Adipocyte (in vitro differentiated cells): ENCODE measurements around the gene TFEC.
"Not testable (repeated sequence)": the region's sequence is repeated elsewhere in the genome, so short reads cannot be mapped to it uniquely, and the experiment has no call there.

Source experiments
- DNase-seq: peaks from one replicate; pipeline ENCODE4 v3.0.0-alpha.2; 2015; ENCODE audit warnings: low read depth
- H3K27me3 ChIP-seq: replicated peaks from 2 replicates; pipeline ENCODE4 v1.7.0; 2013; ENCODE audit warnings: mild to moderate bottlenecking, low read length, moderate library complexity; ENCODE audit not compliant: control insufficient read depth, insufficient read depth
- H3K36me3 ChIP-seq: 2 replicates; pipeline ENCODE4 v1.7.0; 2013; ENCODE audit warnings: low read length, mild to moderate bottlenecking, moderate library complexity; ENCODE audit not compliant: control insufficient read depth, insufficient read depth, severe bottlenecking
- H3K4me1 ChIP-seq: 2 replicates; pipeline ENCODE4 v1.7.0; 2013; ENCODE audit warnings: mild to moderate bottlenecking, low read length, moderate library complexity; ENCODE audit not compliant: control insufficient read depth, insufficient read depth
- H3K4me3 ChIP-seq: 2 replicates; pipeline ENCODE4 v1.7.0; 2013; ENCODE audit warnings: mild to moderate bottlenecking, low read length, moderate library complexity
- H3K9ac ChIP-seq: 2 replicates; pipeline ENCODE4 v1.7.0; 2013; ENCODE audit warnings: mild to moderate bottlenecking, low read length, moderate library complexity
- H3K9me3 ChIP-seq: 2 replicates; pipeline ENCODE4 v1.7.0; 2013; ENCODE audit warnings: mild to moderate bottlenecking, low read length, moderate library complexity; ENCODE audit not compliant: control insufficient read depth

Gene TFEC

GRCh38 chr7:115962340-115962739, 68.2 kb downstream of the TFEC start:
- Histone ChIP-seq H3K4me3 (peak overlapping the region; percentile 2), H3K36me3 (no peaks in the 10 kb centered on the region), H3K9me3 (peaks cover 4% of the 10 kb centered on the region), H3K27me3 (no peaks in the 10 kb centered on the region), H3K4me1 (peaks cover 26% of the 10 kb centered on the region), H3K9ac (no peak overlapping the region)
- DNase-seq, result peak; percentile 48

GRCh38 chr7:115953592-115954255, 76.8 kb downstream of the TFEC start:
- Histone ChIP-seq H3K4me3 (no peak overlapping the region), H3K4me1 (no peaks in the 10 kb centered on the region), H3K9ac (no peak overlapping the region), H3K9me3 (no peaks in the 10 kb centered on the region), H3K27me3 (no peaks in the 10 kb centered on the region), H3K36me3 (no peaks in the 10 kb centered on the region)
- no peak for DNase-seq

- H3K4me3 ChIP-seq, result no peak overlapping the region
- DNase-seq, result no peak
- no peaks in the 10 kb centered on the region for H3K4me1 ChIP-seq
- no peak overlapping the region for H3K9ac ChIP-seq
- H3K9me3 ChIP-seq, result no peaks in the 10 kb centered on the region
- H3K36me3 ChIP-seq, result no peaks in the 10 kb centered on the region
- no peaks in the 10 kb centered on the region for H3K27me3 ChIP-seq
Measured at GRCh38 chr7:115952832-115953231, 77.7 kb downstream of the TFEC start.

- Histone ChIP-seq H3K9me3 (no peaks in the 10 kb centered on the region), H3K4me1 (no peaks in the 10 kb centered on the region)
- no peak for DNase-seq
Measured at GRCh38 chr7:115951547-115951946, 79.0 kb downstream of the TFEC start.

GRCh38 chr7:115941703-115942268, 88.8 kb downstream of the TFEC start:
- no peak for DNase-seq
- Histone ChIP-seq H3K36me3 (no peaks in the 10 kb centered on the region), H3K9ac (no peak overlapping the region), H3K4me3 (no peak overlapping the region), H3K9me3 (no peaks in the 10 kb centered on the region), H3K4me1 (peaks cover 7% of the 10 kb centered on the region), H3K27me3 (no peaks in the 10 kb centered on the region)

More at GRCh38 chr7:115951547-115951946, 79.0 kb downstream of the TFEC start:
- Histone ChIP-seq H3K4me3 (no peak overlapping the region), H3K36me3 (no peaks in the 10 kb centered on the region), H3K27me3 (no peaks in the 10 kb centered on the region), H3K9ac (no peak overlapping the region)

GRCh38 chr7:115940460-115941060, 90.0 kb downstream of the TFEC start:
- no peaks in the 10 kb centered on the region for H3K36me3 ChIP-seq
- peaks cover 7% of the 10 kb centered on the region for H3K4me1 ChIP-seq
- no peaks in the 10 kb centered on the region for H3K9me3 ChIP-seq
- no peak overlapping the region for H3K9ac ChIP-seq
- DNase-seq, result no peak
- H3K4me3 ChIP-seq, result no peak overlapping the region
- H3K27me3 ChIP-seq, result no peaks in the 10 kb centered on the region

- Histone ChIP-seq H3K4me1 (peaks cover 7% of the 10 kb centered on the region), H3K36me3 (no peaks in the 10 kb centered on the region), H3K27me3 (no peaks in the 10 kb centered on the region), H3K4me3 (no peak overlapping the region), H3K9me3 (no peaks in the 10 kb centered on the region), H3K9ac (no peak overlapping the region)
- no peak for DNase-seq
Measured at GRCh38 chr7:115937960-115938359, 92.6 kb downstream of the TFEC start.

- no peaks in the 10 kb centered on the region for H3K36me3 ChIP-seq
Measured at GRCh38 chr7:115933471-115933870, 97.1 kb downstream of the TFEC start.

GRCh38 chr7:115932880-115933279, 97.7 kb downstream of the TFEC start:
- no peak for DNase-seq
- no peak overlapping the region for H3K4me3 ChIP-seq
- no peaks in the 10 kb centered on the region for H3K9me3 ChIP-seq
- H3K27me3 ChIP-seq, result no peaks in the 10 kb centered on the region
- H3K4me1 ChIP-seq, result no peaks in the 10 kb centered on the region
- no peaks in the 10 kb centered on the region for H3K36me3 ChIP-seq
- no peak overlapping the region for H3K9ac ChIP-seq

More at GRCh38 chr7:115933471-115933870, 97.1 kb downstream of the TFEC start:
- H3K4me3 ChIP-seq, result no peak overlapping the region
- H3K9me3 ChIP-seq, result no peaks in the 10 kb centered on the region
- H3K9ac ChIP-seq, result no peak overlapping the region
- no peaks in the 10 kb centered on the region for H3K4me1 ChIP-seq
- DNase-seq, result peak; percentile 85
- no peaks in the 10 kb centered on the region for H3K27me3 ChIP-seq

GRCh38 chr7:115930184-115930583, 100.4 kb downstream of the TFEC start:
- not testable (repeated sequence) for DNase-seq, H3K36me3 ChIP-seq, H3K9ac ChIP-seq, H3K4me1 ChIP-seq, H3K27me3 ChIP-seq, H3K4me3 ChIP-seq, H3K9me3 ChIP-seq

GRCh38 chr7:115929736-115930135, 100.8 kb downstream of the TFEC start:
- not testable (repeated sequence) for H3K36me3 ChIP-seq, H3K4me1 ChIP-seq, DNase-seq, H3K9me3 ChIP-seq, H3K9ac ChIP-seq, H3K4me3 ChIP-seq, H3K27me3 ChIP-seq
